ENCODE measurements around the gene TUBE1. TPM values are rescaled to one million over a fixed set of nuclear protein-coding genes. Genes with fewer than 3 reads are reported as not detected.

TUBE1 gene
- polyA plus RNA-seq, 1 of the 3 experiments (the other 2 are of a cell fraction) = 11.9 TPM

DNA sequence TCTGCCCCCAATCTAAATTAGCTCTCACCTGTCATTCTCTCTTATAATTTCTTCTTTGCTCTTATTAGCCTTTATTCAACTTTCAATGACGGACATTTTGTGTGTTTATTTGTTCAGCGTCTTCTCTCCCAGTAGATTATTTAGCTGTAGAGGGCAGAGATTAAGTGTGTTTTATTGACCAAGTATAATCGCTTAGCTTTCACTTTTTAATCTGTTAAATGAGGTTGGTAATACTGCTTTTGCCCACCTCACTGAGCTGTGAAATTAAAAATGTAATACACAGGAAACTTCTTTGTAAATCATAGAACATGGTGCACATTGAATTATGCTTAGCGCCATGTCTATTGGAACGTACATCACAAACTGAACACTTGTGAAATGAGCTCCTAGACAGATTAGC is 36.9 kb downstream of the TUBE1 start:
- H4K20me1 ChIP-seq (ENCODE audit: insufficient read depth) = no peaks in the 10 kb centered on the region
- H3K79me2 ChIP-seq (ENCODE audit: insufficient read depth) = no peaks in the 10 kb centered on the region
- CTCF ChIA-PET = interaction anchor here (0.6 to 1.5 kb wide), 4 partner anchors 22 to 340 kb away, joined by 3 to 5 read pairs (median 3); no protein-coding TSS in a partner anchor
- no peaks in the 10 kb centered on the region for H3K27me3 ChIP-seq (ENCODE audit: insufficient read depth)
- H3K27ac ChIP-seq (ENCODE audit: low read depth in 2 of 2, low read length in 1 of 2) = no peak overlapping the region
- H3K4me1 ChIP-seq (ENCODE audit: control insufficient read depth in 1 of 2, insufficient read depth in 2 of 2, low read depth in 1 of 2, low read length in 1 of 2) = no peaks in the 10 kb centered on the region; a peak in 1 of 4 replicates
- no peak overlapping the region for H3K4me2 ChIP-seq
- H3K9me2 ChIP-seq = no peaks in the 10 kb centered on the region
- POLR2A ChIA-PET = no interaction called here
- H3K4me3 ChIP-seq (ENCODE audit: low read depth in 2 of 2, low read length in 1 of 2) = no peak overlapping the region
- no peaks in the 10 kb centered on the region for H3K36me3 ChIP-seq (replicated peaks in 1 of 2; ENCODE audit: control insufficient read depth in 1 of 2, insufficient read depth in 2 of 2, low read length in 1 of 2)
- H3F3A ChIP-seq (replicated peaks; ENCODE audit: insufficient read depth) = peaks cover 4% of the 10 kb centered on the region
- no peak for DNase-seq
- H2AFZ ChIP-seq (ENCODE audit: low read depth) = no peak overlapping the region
- H3K9ac ChIP-seq = no peak overlapping the region
- WGBS (ENCODE audit: low lambda C conversion rate) = 87% methylated on average over 5 of the region's 5 CpGs
- TF ChIP-seq MEF2A (IDR thresholded peaks at IDR 0.05; ENCODE audit: borderline replicate concordance, low read depth) (no peak), FOSL2 (IDR thresholded peaks at IDR 0.05; ENCODE audit: borderline replicate concordance, low read depth) (no peak), RFX5 (IDR thresholded peaks at IDR 0.05; ENCODE audit: low read length) (no peak), EZH2phosphoT487 (IDR thresholded peaks at IDR 0.05; ENCODE audit: borderline replicate concordance, low read depth) (no peak), JUND (IDR thresholded peaks at IDR 0.05) (no peak), POLR2AphosphoS5 (IDR thresholded peaks at IDR 0.05; ENCODE audit: low read depth, low read length) (no peak), FOXJ3 (CRISPR knock-in tag; IDR thresholded peaks at IDR 0.05) (no peak), YY1 (IDR thresholded peaks at IDR 0.05; ENCODE audit: low read depth) (no peak)
- TF ChIP-seq, protein P1, sequence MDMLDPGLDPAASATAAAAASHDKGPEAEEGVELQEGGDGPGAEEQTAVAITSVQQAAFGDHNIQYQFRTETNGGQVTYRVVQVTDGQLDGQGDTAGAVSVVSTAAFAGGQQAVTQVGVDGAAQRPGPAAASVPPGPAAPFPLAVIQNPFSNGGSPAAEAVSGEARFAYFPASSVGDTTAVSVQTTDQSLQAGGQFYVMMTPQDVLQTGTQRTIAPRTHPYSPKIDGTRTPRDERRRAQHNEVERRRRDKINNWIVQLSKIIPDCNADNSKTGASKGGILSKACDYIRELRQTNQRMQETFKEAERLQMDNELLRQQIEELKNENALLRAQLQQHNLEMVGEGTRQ (IDR thresholded peaks at IDR 0.05; ENCODE audit: borderline replicate concordance, low read depth, low read length) = no peak
- TF ChIP-seq, protein P2, sequence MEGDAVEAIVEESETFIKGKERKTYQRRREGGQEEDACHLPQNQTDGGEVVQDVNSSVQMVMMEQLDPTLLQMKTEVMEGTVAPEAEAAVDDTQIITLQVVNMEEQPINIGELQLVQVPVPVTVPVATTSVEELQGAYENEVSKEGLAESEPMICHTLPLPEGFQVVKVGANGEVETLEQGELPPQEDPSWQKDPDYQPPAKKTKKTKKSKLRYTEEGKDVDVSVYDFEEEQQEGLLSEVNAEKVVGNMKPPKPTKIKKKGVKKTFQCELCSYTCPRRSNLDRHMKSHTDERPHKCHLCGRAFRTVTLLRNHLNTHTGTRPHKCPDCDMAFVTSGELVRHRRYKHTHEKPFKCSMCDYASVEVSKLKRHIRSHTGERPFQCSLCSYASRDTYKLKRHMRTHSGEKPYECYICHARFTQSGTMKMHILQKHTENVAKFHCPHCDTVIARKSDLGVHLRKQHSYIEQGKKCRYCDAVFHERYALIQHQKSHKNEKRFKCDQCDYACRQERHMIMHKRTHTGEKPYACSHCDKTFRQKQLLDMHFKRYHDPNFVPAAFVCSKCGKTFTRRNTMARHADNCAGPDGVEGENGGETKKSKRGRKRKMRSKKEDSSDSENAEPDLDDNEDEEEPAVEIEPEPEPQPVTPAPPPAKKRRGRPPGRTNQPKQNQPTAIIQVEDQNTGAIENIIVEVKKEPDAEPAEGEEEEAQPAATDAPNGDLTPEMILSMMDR (IDR thresholded peaks at IDR 0.05) = no peak
- TF ChIP-seq, protein P3, sequence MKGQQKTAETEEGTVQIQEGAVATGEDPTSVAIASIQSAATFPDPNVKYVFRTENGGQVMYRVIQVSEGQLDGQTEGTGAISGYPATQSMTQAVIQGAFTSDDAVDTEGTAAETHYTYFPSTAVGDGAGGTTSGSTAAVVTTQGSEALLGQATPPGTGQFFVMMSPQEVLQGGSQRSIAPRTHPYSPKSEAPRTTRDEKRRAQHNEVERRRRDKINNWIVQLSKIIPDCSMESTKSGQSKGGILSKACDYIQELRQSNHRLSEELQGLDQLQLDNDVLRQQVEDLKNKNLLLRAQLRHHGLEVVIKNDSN (IDR thresholded peaks at IDR 0.05; ENCODE audit: borderline replicate concordance, low read depth) = no peak
- TF ChIP-seq, protein P4, sequence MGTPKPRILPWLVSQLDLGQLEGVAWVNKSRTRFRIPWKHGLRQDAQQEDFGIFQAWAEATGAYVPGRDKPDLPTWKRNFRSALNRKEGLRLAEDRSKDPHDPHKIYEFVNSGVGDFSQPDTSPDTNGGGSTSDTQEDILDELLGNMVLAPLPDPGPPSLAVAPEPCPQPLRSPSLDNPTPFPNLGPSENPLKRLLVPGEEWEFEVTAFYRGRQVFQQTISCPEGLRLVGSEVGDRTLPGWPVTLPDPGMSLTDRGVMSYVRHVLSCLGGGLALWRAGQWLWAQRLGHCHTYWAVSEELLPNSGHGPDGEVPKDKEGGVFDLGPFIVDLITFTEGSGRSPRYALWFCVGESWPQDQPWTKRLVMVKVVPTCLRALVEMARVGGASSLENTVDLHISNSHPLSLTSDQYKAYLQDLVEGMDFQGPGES (IDR thresholded peaks at IDR 0.05; ENCODE audit: low read depth, low read length) = no peak
- H3K9me3 ChIP-seq = no peaks in the 10 kb centered on the region

- Histone ChIP-seq H3K4me3 (ENCODE audit: low read depth in 2 of 2, low read length in 1 of 2) (no peak overlapping the region), H3K36me3 (replicated peaks in 1 of 2; ENCODE audit: control insufficient read depth in 1 of 2, insufficient read depth in 2 of 2, low read length in 1 of 2) (no peaks in the 10 kb centered on the region), H3F3A (replicated peaks; ENCODE audit: insufficient read depth) (peaks cover 7% of the 10 kb centered on the region), H4K20me1 (ENCODE audit: insufficient read depth) (no peaks in the 10 kb centered on the region), H2AFZ (ENCODE audit: low read depth) (no peak overlapping the region), H3K9ac (no peak overlapping the region), H3K4me2 (no peak overlapping the region), H3K9me2 (no peaks in the 10 kb centered on the region), H3K27me3 (ENCODE audit: insufficient read depth) (no peaks in the 10 kb centered on the region), H3K4me1 (ENCODE audit: control insufficient read depth in 1 of 2, insufficient read depth in 2 of 2, low read depth in 1 of 2, low read length in 1 of 2) (no peaks in the 10 kb centered on the region; a peak in 1 of 4 replicates), H3K79me2 (ENCODE audit: insufficient read depth) (no peaks in the 10 kb centered on the region), H3K9me3 (no peaks in the 10 kb centered on the region), H3K27ac (ENCODE audit: low read depth in 2 of 2, low read length in 1 of 2) (no peak overlapping the region)
- DNase-seq = no peak
- ChIA-PET POLR2A (no interaction called here), CTCF (interaction anchor here (0.6 to 1.5 kb wide), 6 partner anchors 22 to 715 kb away, joined by 3 to 5 read pairs (median 3); no protein-coding TSS in a partner anchor)
- WGBS (ENCODE audit: low lambda C conversion rate) = 85% methylated on average over 5 of the region's 7 CpGs
- TF ChIP-seq, protein P3 (IDR thresholded peaks at IDR 0.05; ENCODE audit: borderline replicate concordance, low read depth) = no peak
- TF ChIP-seq FOXM1 (IDR thresholded peaks at IDR 0.05; ENCODE audit: low read depth) (no peak), POLR2AphosphoS5 (IDR thresholded peaks at IDR 0.05; ENCODE audit: low read depth, low read length) (no peak), EZH2phosphoT487 (IDR thresholded peaks at IDR 0.05; ENCODE audit: borderline replicate concordance, low read depth) (no peak), EP300 (IDR thresholded peaks at IDR 0.05; ENCODE audit: borderline replicate concordance in 1 of 2, low read depth in 1 of 2, low read length in 1 of 2) (no peak), FOSL2 (IDR thresholded peaks at IDR 0.05; ENCODE audit: borderline replicate concordance, low read depth) (no peak), TCF12 (IDR thresholded peaks at IDR 0.05) (no peak), REST (IDR thresholded peaks at IDR 0.05; ENCODE audit: low read depth, low read length) (no peak), GABPA (IDR thresholded peaks at IDR 0.05; ENCODE audit: low read depth) (no peak), MXI1 (IDR thresholded peaks at IDR 0.05; ENCODE audit: low read depth, low read length) (no peak)
Observed at GRCh38 chr6:112049996-112050395, 37.3 kb downstream of the TUBE1 start.

Data from SK-N-SH (cell line).